ENCODE results near the gene FYCO1. TPM values are rescaled to one million over a fixed set of nuclear protein-coding genes. Genes with fewer than 3 reads are reported as not detected.

The FYCO1 gene
- total and polyA plus RNA-seq, 2 of the 13 experiments (the other 11 are each of a cell fraction or from before 2014, with no cell fraction given), result 2.7 to 4.2 TPM

- intact Hi-C loops (cut with micrococcal nuclease; ENCODE audit: unreplicated experiment), result no loop called here
- CTCF ChIA-PET (ENCODE audit: low intra/inter-chr PET ratio, low total read pairs), result no interaction called here
- WGBS (ENCODE audit: low lambda C conversion rate), result 70% methylated on average over 6 of the region's 6 CpGs
- in situ Hi-C loops (cut with HindIII; ENCODE audit: extremely low pct_ligation_motif_present, low pct_unique_long_range_greater_than_20kb), result loop anchor here (25.0 kb wide), 1 partner anchor 672 kb away; the partner anchor contains the start of gene TMEM158
- TF ChIP-seq ZNF230 (CRISPR knock-in tag; IDR thresholded peaks at IDR 0.05) (no peak), NR2C2 (CRISPR knock-in tag; IDR thresholded peaks at IDR 0.05; ENCODE audit: borderline replicate concordance) (no peak), ZFP36 (IDR thresholded peaks at IDR 0.05; ENCODE audit: borderline replicate concordance, low read depth, low read length, partially characterized antibody) (no peak)
- H3K4me1 ChIP-seq (ENCODE audit: insufficient read depth, low read length), result peaks cover 8% of the 10 kb centered on the region; the same call in 1 of the 2 replicates
- no peak overlapping the region for H3K9ac ChIP-seq (ENCODE audit: insufficient read depth, low read depth, low read length)
- POLR2A ChIA-PET, result no interaction called here
- no peak overlapping the region for H2AFZ ChIP-seq (ENCODE audit: low read length)
- no peaks in the 10 kb centered on the region for H3K9me3 ChIP-seq (ENCODE audit: low read length)
- FAIRE-seq (no peak), DNase-seq (ENCODE audit: low spot score) (no peak), ATAC-seq (no peak)
- H3K79me2 ChIP-seq (ENCODE audit: insufficient read depth, low read length), result no peaks in the 10 kb centered on the region
- no peaks in the 10 kb centered on the region for H4K20me1 ChIP-seq (ENCODE audit: insufficient read depth, low read length)
- BruUV-seq (replicated peaks), result no TSS peak
- no peak overlapping the region for H3K4me2 ChIP-seq (ENCODE audit: low read depth, low read length)
- H3K27me3 ChIP-seq (ENCODE audit: control insufficient read depth in 1 of 2, insufficient read depth in 2 of 2, low read length in 2 of 2), result no peaks in the 10 kb centered on the region
- H3K4me3 ChIP-seq (replicated peaks in 1 of 3; ENCODE audit: insufficient read depth in 1 of 3, low read depth in 2 of 3, low read length in 3 of 3), result no peak overlapping the region
- H3K36me3 ChIP-seq (replicated peaks in 1 of 2; ENCODE audit: control insufficient read depth in 1 of 2, insufficient read depth in 2 of 2, low read length in 2 of 2), result no peaks in the 10 kb centered on the region
- H3K27ac ChIP-seq (ENCODE audit: extremely low read length, insufficient read depth, low read length), result no peak overlapping the region
Observed at GRCh38 chr3:45909542-45909941, 86.1 kb downstream of the FYCO1 start.

- no peaks in the 10 kb centered on the region for H3K9me3 ChIP-seq (ENCODE audit: low read length)
- H3K4me3 ChIP-seq (replicated peaks in 1 of 3; ENCODE audit: insufficient read depth in 1 of 3, low read depth in 2 of 3, low read length in 3 of 3), result no peak overlapping the region
- no peak overlapping the region for H3K27ac ChIP-seq (ENCODE audit: extremely low read length, insufficient read depth, low read length)
- H2AFZ ChIP-seq (ENCODE audit: low read length), result no peak overlapping the region
- in situ Hi-C loops (cut with HindIII; ENCODE audit: extremely low pct_ligation_motif_present, low pct_unique_long_range_greater_than_20kb) (loop anchor here (25.0 kb wide), 1 partner anchor 671 kb away; the partner anchor contains the start of gene TMEM158), intact Hi-C loops (cut with micrococcal nuclease; ENCODE audit: unreplicated experiment) (no loop called here)
- no peaks in the 10 kb centered on the region for H4K20me1 ChIP-seq (ENCODE audit: insufficient read depth, low read length)
- no peak for TF ChIP-seq TAF15 (IDR thresholded peaks at IDR 0.05; ENCODE audit: low read depth, low read length, poor library complexity, severe bottlenecking)
- TF ChIP-seq ZFP36L1 (CRISPR knock-in tag; IDR thresholded peaks at IDR 0.05), result no peak
- 77% methylated on average over 7 of the region's 7 CpGs for WGBS (ENCODE audit: low lambda C conversion rate)
- no peaks in the 10 kb centered on the region for H3K36me3 ChIP-seq (replicated peaks in 1 of 2; ENCODE audit: control insufficient read depth in 1 of 2, insufficient read depth in 2 of 2, low read length in 2 of 2)
- POLR2A ChIA-PET, result no interaction called here
- no peak for ATAC-seq
- no peaks in the 10 kb centered on the region for H3K27me3 ChIP-seq (ENCODE audit: control insufficient read depth in 1 of 2, insufficient read depth in 2 of 2, low read length in 2 of 2)
- H3K79me2 ChIP-seq (ENCODE audit: insufficient read depth, low read length), result no peaks in the 10 kb centered on the region
- no TSS peak for BruUV-seq (replicated peaks)
- CTCF ChIA-PET (ENCODE audit: low intra/inter-chr PET ratio, low total read pairs), result no interaction called here
- DNase-seq (ENCODE audit: low spot score), result no peak
- peaks cover 8% of the 10 kb centered on the region; the same call in 1 of the 2 replicates for H3K4me1 ChIP-seq (ENCODE audit: insufficient read depth, low read length)
- H3K4me2 ChIP-seq (ENCODE audit: low read depth, low read length), result no peak overlapping the region
- no peak for FAIRE-seq
- no peak overlapping the region for H3K9ac ChIP-seq (ENCODE audit: insufficient read depth, low read depth, low read length)
Observed at GRCh38 chr3:45908761-45909160, 86.9 kb downstream of the FYCO1 start.

Measured in HepG2 (cell line).